Middle frontal gyrus (tissue), 1 donor: ENCODE results near the gene DDAH1.

Source experiments
- DNase-seq: peaks from one replicate; pipeline ENCODE4 v3.0.0-alpha.2; 2015; ENCODE audit warnings: low spot score; ENCODE audit errors: extremely low spot score

DDAH1 gene

DNA sequence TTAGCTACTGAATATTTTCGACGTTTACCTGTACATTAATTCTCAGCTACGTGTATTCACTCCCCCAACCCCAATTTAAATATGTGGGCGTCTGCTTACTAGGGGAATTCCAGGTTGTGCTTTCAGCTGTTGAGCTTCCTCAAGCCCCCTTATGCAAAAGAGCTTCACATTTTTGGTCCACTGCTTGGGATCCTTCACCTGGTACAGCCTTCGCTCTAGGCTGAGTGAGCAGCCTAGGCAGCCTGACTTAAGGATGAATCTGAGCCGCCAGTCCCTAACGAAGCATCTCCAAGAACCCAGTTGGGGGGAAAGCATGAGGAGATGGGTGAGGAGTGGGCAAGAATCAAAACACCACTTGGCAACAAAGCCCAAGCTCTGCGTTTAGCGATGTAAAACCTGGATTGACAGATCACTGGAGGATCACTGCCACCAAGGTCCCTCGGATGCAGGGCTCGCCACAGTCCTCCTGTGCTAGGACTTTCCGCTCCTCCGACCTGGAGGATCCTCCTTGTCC lies 189.2 kb downstream of the DDAH1 start:
- no peak for DNase-seq

DNA sequence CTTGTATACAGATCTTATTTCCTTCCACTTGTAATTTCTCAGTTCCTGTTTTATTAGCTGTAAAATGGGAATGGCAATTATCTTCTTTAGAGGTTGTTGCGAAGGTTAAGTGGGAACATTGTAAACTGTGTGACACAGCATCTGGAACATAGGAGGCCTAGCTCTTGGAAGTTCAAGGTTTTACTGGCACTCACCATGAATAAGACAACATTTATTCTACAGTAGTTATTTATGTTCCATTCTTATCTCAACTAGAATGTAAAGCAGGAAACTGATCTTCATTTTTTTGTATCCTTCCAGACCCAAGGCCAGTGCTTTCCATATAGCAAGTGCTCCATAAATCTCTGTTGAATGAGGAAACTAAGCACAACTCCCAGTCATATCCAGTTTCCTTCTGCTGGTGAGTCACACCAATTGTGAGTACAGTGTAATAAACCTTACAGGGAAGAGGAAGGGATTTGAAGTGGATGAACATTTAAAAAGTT lies 189.9 kb downstream of the DDAH1 start:
- no peak for DNase-seq

DNA sequence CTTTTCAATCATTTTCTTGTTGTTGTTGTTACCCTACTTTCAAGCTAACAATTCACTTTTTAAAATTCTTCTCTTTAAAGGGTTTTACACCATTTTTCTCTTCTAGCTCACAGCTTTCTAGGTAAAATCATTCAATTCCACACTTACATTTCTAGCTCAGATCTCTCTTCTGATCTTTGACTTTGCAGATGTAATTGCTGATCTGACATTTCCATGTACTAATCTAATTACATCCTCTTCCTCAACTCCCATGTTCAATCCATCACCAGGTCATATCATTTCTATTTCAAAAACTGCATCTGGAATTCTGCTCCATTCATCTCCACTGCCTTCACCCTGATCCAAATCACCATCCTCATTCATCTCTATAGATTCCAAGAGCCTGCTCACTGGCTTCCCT lies 191.6 kb downstream of the DDAH1 start:
- no peak for DNase-seq

GRCh38 chr1:85268801-85269585 lies 196.0 kb downstream of the DDAH1 start:
- no peak for DNase-seq
